Stomach (tissue), 9 donors: Measurements from ENCODE around the gene MTA2. TPM values are rescaled to one million over a fixed set of nuclear protein-coding genes. Genes with fewer than 3 reads are reported as not detected.
A peak's percentile ranks its signal among the peaks of the same experiment; 100 is the strongest.

Experiments
- DNase-seq, 2 donors: peaks; one replicate each; pipeline versions ENCODE4 v3.0.0 to v3.0.0-alpha.2; 2013 to 2019
- H3K27ac ChIP-seq, 5 donors: fragments of 200-600 bp in 4 of 5; sonication (generic) in 4 of 5; one replicate each; pipeline ENCODE4 v1.5.1; 2013 to 2019; ENCODE audit warnings: mild to moderate bottlenecking in 1 of 5, moderate library complexity in 1 of 5
- H3K27me3 ChIP-seq, 3 donors: fragments of 200-600 bp; sonication (generic); one replicate each; pipeline ENCODE4 v1.5.1; 2017 to 2019; ENCODE audit warnings: mixed run types in 1 of 3
- H3K36me3 ChIP-seq, 4 donors: fragments of 200-600 bp; sonication (generic); 1 replicate in 3 of 4; 2 replicates in 1 of 4; pipeline ENCODE4 v1.5.1; 2016 to 2019
- H3K4me1 ChIP-seq, 4 donors: fragments of 200-600 bp; sonication (generic); one replicate each; pipeline ENCODE4 v1.5.1; 2016 to 2019
- H3K4me3 ChIP-seq, 4 donors: fragments of 200-600 bp; sonication (generic) in 3 of 4; one replicate each; pipeline ENCODE4 v1.5.1; 2016 to 2019; ENCODE audit warnings: mild to moderate bottlenecking in 1 of 4
- H3K9me3 ChIP-seq, 4 donors: fragments of 200-600 bp; sonication (generic); one replicate each; pipeline ENCODE4 v1.5.1; 2016 to 2019
- CTCF ChIP-seq, 7 experiments: fragments of 450-650 bp in 4 of 7; fragments of 200-600 bp in 3 of 7; sonication (generic) in 3 of 7; IDR thresholded peaks; one replicate each; pipeline ENCODE4 v1.5.1; 2016 to 2019; ENCODE audit warnings: antibody characterized with exemption in 7 of 7, control low read depth in 2 of 7, mild to moderate bottlenecking in 1 of 7
- EP300 ChIP-seq: sonication (generic); formaldehyde crosslinking; IDR thresholded peaks from one replicate; pipeline ENCODE4 v1.6.1; 2017; ENCODE audit warnings: antibody characterized with exemption
- POLR2A ChIP-seq, 4 donors: fragments of 450-650 bp; IDR thresholded peaks; one replicate each; pipeline ENCODE4 v1.6.1; 2016; ENCODE audit warnings: antibody characterized with exemption in 4 of 4, control low read depth in 2 of 4, mild to moderate bottlenecking in 1 of 4, moderate library complexity in 1 of 4
- POLR2AphosphoS5 ChIP-seq, 3 donors: sonication (generic); formaldehyde crosslinking; IDR thresholded peaks; one replicate each; pipeline ENCODE4 v1.6.1; 2016; ENCODE audit warnings: antibody characterized with exemption in 3 of 3
- WGBS, 5 donors: extraction: QIAGEN DNeasy Blood & Tissue Kit in 3 of 5; methylation state at CpG; one replicate each; pipeline versions ENCODE4 v1.1.5 to v1.1.7; 2013 to 2018; 5-methylcytosine and 5-hydroxymethylcytosine counted together
- intact Hi-C: fragments of 100-400 bp; cut with DNase I; formaldehyde crosslinking; loops from one replicate; pipeline ENCODE4 v1.15.1; 2023; ENCODE audit warnings: low total_unique reads
- polyA plus RNA-seq, 3 donors: library from polyadenylated mRNA; stranded (reverse); fragments of 200-250 nt; gene quantifications; one replicate each; pipeline ENCODE4 v1.2.3, GENCODE V29; 2013
- total RNA-seq, 5 donors: library from RNA; depleted of rRNA; stranded (reverse); fragments of >200 nt; gene quantifications; one replicate each; pipeline versions ENCODE4 v1.1.0 to v1.2.3, GENCODE V29; 2014 to 2016
- donor health status: healthy with polysubstance abuse.
- donor health status: Bipolar disorder and iron deficiency.
- donor health status: healthy.

Gene MTA2
- total and polyA plus RNA-seq, 8 donors = 32.8 to 110 (median 56.5) TPM

DNA sequence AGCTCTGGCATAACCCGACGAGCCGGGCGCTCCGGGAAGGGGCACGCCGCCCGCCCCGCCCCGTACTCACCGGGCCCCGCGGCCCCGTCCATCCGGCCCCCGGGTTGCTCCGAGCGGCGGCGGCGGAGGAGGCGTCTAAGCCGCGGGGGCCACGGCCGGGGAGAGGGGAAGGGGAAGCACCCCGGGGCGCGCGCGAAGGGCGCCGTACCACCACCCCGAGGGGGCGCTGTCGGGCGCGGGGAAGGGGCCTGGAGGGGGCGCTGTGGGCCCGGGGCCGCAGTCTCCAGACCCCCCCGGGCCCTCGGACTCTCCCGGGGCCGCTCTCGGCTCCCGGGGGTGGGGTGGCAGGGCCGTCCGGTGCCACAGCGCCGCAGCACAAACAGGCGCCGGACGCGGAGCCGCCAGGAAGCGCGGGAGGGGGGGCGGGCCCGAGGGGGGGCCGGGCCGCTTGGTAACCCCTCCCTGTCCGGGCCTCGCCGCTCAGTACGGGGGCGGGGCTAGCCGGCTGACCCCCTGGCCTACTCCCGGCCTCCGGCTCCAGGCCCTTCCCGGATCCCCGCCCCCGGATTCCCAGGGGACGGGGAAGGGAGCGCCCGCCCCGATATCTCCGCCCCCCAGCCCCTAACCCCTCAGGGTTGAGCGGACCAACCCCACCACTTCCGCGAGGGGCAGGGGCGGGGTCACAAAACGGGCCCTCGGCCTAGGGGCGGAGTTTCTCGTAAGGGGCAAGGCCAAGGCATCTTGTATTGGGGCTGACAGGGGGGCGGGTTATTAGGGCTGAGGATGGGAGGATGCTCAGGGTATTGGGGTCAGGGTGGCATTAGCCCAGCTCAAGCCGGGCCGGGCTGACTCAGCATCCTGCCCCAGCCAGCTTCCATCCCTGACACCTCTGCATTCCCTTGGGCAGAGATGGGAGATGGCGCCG, 11.0 kb upstream of the MTA2 start, which contains the start of the genes EML3 and ROM1:
Gene EML3 (minus strand): TSS at position 410 of the 925 bp plus-strand sequence. CDS start 318 bp downstream, at position 92.
Gene ROM1 (plus strand): TSS at position 892 of the 925 bp plus-strand sequence. CDS start 25 bp downstream, at position 917.
- peaks cover 13 to 69% (median 57%) of the 10 kb centered on the region in 4 donors for H3K36me3 ChIP-seq
- no peaks in the 10 kb centered on the region for H3K9me3 ChIP-seq
- peaks cover 20 to 36% (median 28%) of the 10 kb centered on the region in 4 donors for H3K4me1 ChIP-seq
- intact Hi-C loops = no loop called here
- peak within 1 kb of the TSS; percentile 83 to 97 (median 96) for H3K27ac ChIP-seq
- 2 to 12% (median 5%) methylated on average over 11 to 78 of the region's 91 CpGs for WGBS, 5 donors
- peak; percentile 86 to 95 for DNase-seq
- no peak for TF ChIP-seq EP300
- TF ChIP-seq POLR2AphosphoS5 (IDR thresholded peaks at IDR 0.05) = peak in 2 of 3 donors; percentile 16 to 63
- peak in 5 of 7 experiments; percentile 26 to 99 (median 86) for TF ChIP-seq CTCF (IDR thresholded peaks at IDR 0.05)
- no peak for TF ChIP-seq POLR2A (IDR thresholded peaks at IDR 0.05)
- H3K4me3 ChIP-seq = peak within 1 kb of the TSS; percentile 75 to 84 (median 76)
- no peaks in the 10 kb centered on the region for H3K27me3 ChIP-seq

GRCh38 chr11:62611705-62612365, 10.2 kb upstream of the MTA2 start:
- H3K27me3 ChIP-seq = no peaks in the 10 kb centered on the region
- peak overlapping the region; percentile 83 to 97 (median 96) for H3K27ac ChIP-seq
- TF ChIP-seq CTCF (IDR thresholded peaks at IDR 0.05) (no peak), POLR2A (IDR thresholded peaks at IDR 0.05) (no peak), EP300 (no peak), POLR2AphosphoS5 (IDR thresholded peaks at IDR 0.05) (no peak)
- H3K36me3 ChIP-seq = peaks cover 13 to 69% (median 57%) of the 10 kb centered on the region in 4 donors
- H3K4me3 ChIP-seq = peak overlapping the region; percentile 75 to 84 (median 76)
- no peaks in the 10 kb centered on the region for H3K9me3 ChIP-seq
- DNase-seq = peak; percentile 57 to 83
- WGBS, 5 donors = 0 to 1% (median 1%) methylated on average over 26 to 34 of the region's 34 CpGs
- intact Hi-C loops = no loop called here
- peaks cover 20 to 39% (median 28%) of the 10 kb centered on the region in 4 donors for H3K4me1 ChIP-seq

DNA sequence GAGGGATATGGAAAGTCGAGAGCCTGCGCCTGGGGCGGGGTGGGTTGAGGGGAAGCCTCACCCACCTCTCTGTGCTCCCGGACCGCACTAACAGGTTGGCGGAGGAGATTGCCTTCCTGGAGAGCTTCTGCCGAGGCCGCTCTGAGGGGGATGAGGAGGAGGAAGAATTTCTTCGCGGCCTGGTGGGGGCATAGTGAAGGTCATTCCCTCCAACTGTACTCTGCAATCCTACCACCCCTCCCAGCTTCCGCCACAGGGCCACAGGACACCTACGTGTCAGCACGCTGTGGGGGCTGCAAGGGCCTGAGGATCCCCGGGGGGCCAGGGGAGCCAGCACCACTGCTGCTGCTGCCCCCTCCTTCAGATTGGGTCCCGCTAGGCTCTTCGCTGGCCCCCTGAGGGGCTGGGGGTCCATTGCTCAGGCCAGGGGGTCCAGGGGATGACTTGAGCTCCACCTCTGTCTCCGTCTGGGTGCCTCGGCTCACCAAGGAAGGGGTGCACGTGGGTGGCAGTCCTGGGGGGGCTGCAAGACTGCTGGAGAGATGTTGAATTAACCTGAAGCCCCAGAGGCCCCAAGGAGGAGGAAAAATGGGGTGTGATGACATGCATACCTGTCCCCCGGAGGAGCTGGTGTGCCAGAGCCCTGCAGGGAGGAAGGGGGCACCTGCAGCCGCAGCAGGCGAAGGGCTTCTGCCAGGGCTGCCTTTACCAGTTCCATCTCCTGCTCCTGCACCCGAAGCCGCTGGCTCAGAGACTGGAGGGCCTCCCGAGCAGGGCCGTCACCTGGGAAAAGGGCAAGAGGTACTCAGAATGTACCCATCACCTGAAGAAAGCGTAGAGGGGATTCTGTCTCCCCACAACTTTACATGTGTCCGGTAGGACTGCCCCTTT, 9.4 kb upstream of the MTA2 start:
- H3K27me3 ChIP-seq = no peaks in the 10 kb centered on the region
- no peak for TF ChIP-seq CTCF (IDR thresholded peaks at IDR 0.05)
- no peak for TF ChIP-seq EP300
- no peak for TF ChIP-seq POLR2AphosphoS5 (IDR thresholded peaks at IDR 0.05)
- no peak for TF ChIP-seq POLR2A (IDR thresholded peaks at IDR 0.05)
- intact Hi-C loops = no loop called here
- no peak for DNase-seq
- peak overlapping the region; percentile 75 to 84 (median 76) for H3K4me3 ChIP-seq
- WGBS, 5 donors = 61 to 71% (median 66%) methylated on average over 20 to 28 of the region's 28 CpGs
- H3K36me3 ChIP-seq = peaks cover 17 to 69% (median 56%) of the 10 kb centered on the region in 4 donors
- H3K4me1 ChIP-seq = peaks cover 20 to 40% (median 28%) of the 10 kb centered on the region in 4 donors
- H3K9me3 ChIP-seq = no peaks in the 10 kb centered on the region
- H3K27ac ChIP-seq = peak overlapping the region; percentile 83 to 97 (median 96)
